NCI-H2171 treated with DMSO at 0.1 percent for 48 hours (cell line): ENCODE results near the gene CEP164.

Source experiments
- DNase-seq: peaks from one replicate; lab custom pipeline; 2025; lab: John Stamatoyannopoulos, UW

CEP164 gene

GRCh38 chr11:117366248-117366647 is 38.6 kb downstream of the CEP164 start:
- DNase-seq = no peak

- DNase-seq = no peak
Observed at GRCh38 chr11:117366875-117367274, 39.2 kb downstream of the CEP164 start.

- DNase-seq = no peak
Observed at GRCh38 chr11:117369534-117369933, 41.9 kb downstream of the CEP164 start.

- DNase-seq = no peak
Observed at GRCh38 chr11:117371453-117371852, 43.8 kb downstream of the CEP164 start.

GRCh38 chr11:117374316-117375055 is 46.8 kb downstream of the CEP164 start:
- peak; percentile 3 for DNase-seq

- peak; percentile 25 for DNase-seq
Observed at GRCh38 chr11:117375960-117376359, 48.3 kb downstream of the CEP164 start.

- no peak for DNase-seq
Observed at GRCh38 chr11:117376517-117376916, 48.9 kb downstream of the CEP164 start.

GRCh38 chr11:117378976-117379865 is 51.6 kb downstream of the CEP164 start:
- peak; percentile 69 for DNase-seq

GRCh38 chr11:117380676-117381075 is 53.0 kb downstream of the CEP164 start:
- DNase-seq = no peak

GRCh38 chr11:117381481-117382387 is 54.1 kb downstream of the CEP164 start:
- no peak for DNase-seq

- DNase-seq = no peak
Observed at GRCh38 chr11:117382746-117383145, 55.1 kb downstream of the CEP164 start.

- DNase-seq = no peak
Observed at GRCh38 chr11:117384045-117384444, 56.4 kb downstream of the CEP164 start.

- no peak for DNase-seq
Observed at GRCh38 chr11:117385471-117385870, 57.8 kb downstream of the CEP164 start.

- no peak for DNase-seq
Observed at GRCh38 chr11:117385906-117386305, 58.3 kb downstream of the CEP164 start.

GRCh38 chr11:117387992-117388755 is 60.5 kb downstream of the CEP164 start:
- DNase-seq = no peak

GRCh38 chr11:117390743-117391142 is 63.1 kb downstream of the CEP164 start:
- no peak for DNase-seq

GRCh38 chr11:117391181-117391580 is 63.5 kb downstream of the CEP164 start:
- DNase-seq = no peak

GRCh38 chr11:117392001-117392690 is 64.5 kb downstream of the CEP164 start:
- no peak for DNase-seq

- no peak for DNase-seq
Observed at GRCh38 chr11:117392979-117393378, 65.3 kb downstream of the CEP164 start.

GRCh38 chr11:117394221-117394925 is 66.7 kb downstream of the CEP164 start:
- no peak for DNase-seq
